ENCODE data around the gene GARNL3. TPM values are rescaled to one million over a fixed set of nuclear protein-coding genes. Genes with fewer than 3 reads are reported as not detected.

Gene GARNL3
- polyA plus RNA-seq, 1 experiment = 2.2 TPM

DNA sequence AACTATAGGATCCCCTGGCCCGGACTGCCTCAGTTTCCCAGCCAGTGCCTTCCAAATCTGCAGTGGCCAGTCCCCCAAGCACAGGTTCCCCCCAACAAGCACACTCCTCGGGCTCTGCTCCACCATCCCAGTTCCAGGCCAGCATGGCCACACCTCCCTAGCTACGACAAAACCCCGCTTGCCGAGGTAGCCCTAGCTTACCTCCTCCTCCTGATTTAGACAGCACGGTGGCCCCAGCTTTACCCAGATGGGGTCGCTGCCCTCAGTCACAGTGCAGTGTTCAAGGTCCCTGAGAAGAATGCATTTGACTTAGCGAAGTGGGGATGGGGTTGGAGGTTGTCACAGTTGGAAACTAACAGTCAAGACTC is 40.8 kb upstream of the GARNL3 start:
- POLR2A ChIA-PET = no interaction called here

DNA sequence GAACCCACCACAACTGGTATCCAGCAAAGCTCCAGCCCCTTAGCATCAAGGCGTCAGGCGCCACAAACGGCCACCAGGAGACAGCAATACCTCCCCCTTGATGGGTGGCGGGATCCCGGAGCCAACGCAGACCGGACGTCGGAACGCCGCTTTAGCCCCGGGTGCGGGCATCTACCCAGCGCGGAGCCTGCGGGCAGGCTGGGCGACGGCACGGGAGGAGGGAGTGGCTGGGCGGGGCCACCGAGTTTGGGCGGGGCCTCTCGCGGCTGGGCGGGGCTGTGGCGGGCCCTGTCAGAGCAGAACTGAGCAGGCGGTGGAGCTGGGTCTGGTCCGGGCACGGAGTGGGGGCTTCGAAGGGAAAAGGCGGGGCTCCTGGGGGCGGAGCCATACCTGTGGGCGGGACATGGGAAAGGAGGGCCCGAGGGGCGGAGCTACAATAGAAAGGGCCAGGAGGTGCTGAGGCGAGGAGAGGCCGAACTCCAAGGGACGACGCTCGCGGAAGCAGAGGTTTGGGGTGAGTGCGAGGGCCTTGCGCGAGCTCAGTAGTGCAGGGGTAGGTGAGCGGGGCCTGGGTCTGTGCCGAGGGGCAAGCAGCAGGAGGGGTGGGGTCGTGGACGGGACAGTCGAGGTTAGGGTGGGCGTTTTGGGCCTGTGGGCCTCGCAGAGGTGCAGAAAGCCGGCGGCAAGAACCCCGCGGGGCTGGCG is 40.2 kb upstream of the GARNL3 start:
- POLR2A ChIA-PET = interaction anchor here (0.6 kb wide), 1 partner anchor 220 kb away, joined by 5 read pairs; no protein-coding TSS in a partner anchor
- no peak for DNase-seq (ENCODE audit: low read depth)
- Histone ChIP-seq H3K4me3 (ENCODE audit: low read depth, low read length) (peak overlapping the region; percentile 58), H3K36me3 (ENCODE audit: control insufficient read depth, insufficient read depth, low read length) (no peaks in the 10 kb centered on the region), H3K27me3 (ENCODE audit: control insufficient read depth, insufficient read depth, low read length) (peaks cover 15% of the 10 kb centered on the region)
- TF ChIP-seq, protein P1, sequence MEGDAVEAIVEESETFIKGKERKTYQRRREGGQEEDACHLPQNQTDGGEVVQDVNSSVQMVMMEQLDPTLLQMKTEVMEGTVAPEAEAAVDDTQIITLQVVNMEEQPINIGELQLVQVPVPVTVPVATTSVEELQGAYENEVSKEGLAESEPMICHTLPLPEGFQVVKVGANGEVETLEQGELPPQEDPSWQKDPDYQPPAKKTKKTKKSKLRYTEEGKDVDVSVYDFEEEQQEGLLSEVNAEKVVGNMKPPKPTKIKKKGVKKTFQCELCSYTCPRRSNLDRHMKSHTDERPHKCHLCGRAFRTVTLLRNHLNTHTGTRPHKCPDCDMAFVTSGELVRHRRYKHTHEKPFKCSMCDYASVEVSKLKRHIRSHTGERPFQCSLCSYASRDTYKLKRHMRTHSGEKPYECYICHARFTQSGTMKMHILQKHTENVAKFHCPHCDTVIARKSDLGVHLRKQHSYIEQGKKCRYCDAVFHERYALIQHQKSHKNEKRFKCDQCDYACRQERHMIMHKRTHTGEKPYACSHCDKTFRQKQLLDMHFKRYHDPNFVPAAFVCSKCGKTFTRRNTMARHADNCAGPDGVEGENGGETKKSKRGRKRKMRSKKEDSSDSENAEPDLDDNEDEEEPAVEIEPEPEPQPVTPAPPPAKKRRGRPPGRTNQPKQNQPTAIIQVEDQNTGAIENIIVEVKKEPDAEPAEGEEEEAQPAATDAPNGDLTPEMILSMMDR (IDR thresholded peaks at IDR 0.05; ENCODE audit: insufficient read depth, low read depth, low read length) = 0 out of 2 replicates have a peak, but pooled peaks have one; percentile 19
- CTCF ChIA-PET = interaction anchor here (0.9 to 2.1 kb wide), 6 partner anchors 10 to 284 kb away, joined by 3 to 10 read pairs (median 4); no protein-coding TSS in a partner anchor

More for the DNA sequence above, 40.8 kb upstream of the GARNL3 start:
- no peak for DNase-seq (ENCODE audit: low read depth)
- TF ChIP-seq, protein P1 (IDR thresholded peaks at IDR 0.05; ENCODE audit: insufficient read depth, low read depth, low read length) = no peak
- Histone ChIP-seq H3K27me3 (ENCODE audit: control insufficient read depth, insufficient read depth, low read length) (peaks cover 16% of the 10 kb centered on the region), H3K36me3 (ENCODE audit: control insufficient read depth, insufficient read depth, low read length) (no peaks in the 10 kb centered on the region), H3K4me3 (ENCODE audit: low read depth, low read length) (peak overlapping the region; percentile 58)
- CTCF ChIA-PET = interaction anchor here (0.9 to 2.1 kb wide), 4 partner anchors 9 to 259 kb away, joined by 3 to 10 read pairs (median 7); no protein-coding TSS in a partner anchor

DNA sequence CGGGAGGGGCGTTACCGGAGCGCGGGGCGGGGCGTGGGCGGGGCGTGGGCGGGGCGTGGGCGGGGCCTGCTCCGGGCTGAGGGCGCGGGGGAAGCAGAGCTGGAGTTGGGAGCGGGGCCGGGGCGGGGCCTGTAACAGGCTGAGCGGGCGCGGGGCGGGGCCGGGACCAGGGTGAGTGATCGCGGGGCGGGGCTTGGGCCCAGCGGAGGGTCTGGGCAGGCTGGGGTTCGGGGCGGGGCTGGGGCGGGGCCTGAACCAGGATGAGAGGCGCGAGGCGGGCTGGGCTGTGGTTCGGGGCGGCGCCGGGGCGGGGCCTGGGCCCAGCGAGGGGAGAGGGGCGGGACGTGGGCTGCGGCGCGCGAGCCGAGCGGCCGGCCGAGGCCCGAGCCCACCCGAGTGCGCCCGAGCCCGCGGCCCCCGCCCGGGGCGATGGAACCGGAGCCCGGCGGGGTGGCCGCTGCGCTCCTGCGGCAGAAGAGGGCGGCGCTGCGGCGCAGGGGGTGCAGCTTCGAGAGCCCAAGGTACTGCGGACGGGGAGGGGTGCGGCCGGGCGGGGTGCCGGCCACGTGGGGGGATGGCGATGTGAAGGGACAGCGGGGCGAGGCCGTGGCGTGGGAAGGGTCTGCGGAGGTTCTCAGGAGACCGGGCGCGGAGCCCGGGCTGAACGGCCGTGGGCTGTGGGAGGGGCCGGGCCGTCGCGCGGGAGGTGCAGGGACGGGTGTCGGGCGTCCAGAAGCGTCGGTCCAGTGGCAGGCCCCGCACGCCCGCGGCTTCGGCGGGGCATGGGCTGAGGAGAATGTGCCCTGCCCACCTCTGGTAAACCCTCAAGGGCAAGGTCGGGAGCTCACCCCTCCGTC is 39.5 kb upstream of the GARNL3 start:
- ChIA-PET POLR2A (interaction anchor here (0.6 kb wide), 1 partner anchor 219 kb away, joined by 5 read pairs; no protein-coding TSS in a partner anchor), CTCF (interaction anchor here (0.9 to 2.7 kb wide), 7 partner anchors 11 to 284 kb away, joined by 3 to 10 read pairs (median 6); no protein-coding TSS in a partner anchor)
- H3K36me3 ChIP-seq (ENCODE audit: control insufficient read depth, insufficient read depth, low read length) = no peaks in the 10 kb centered on the region
- peaks cover 15% of the 10 kb centered on the region for H3K27me3 ChIP-seq (ENCODE audit: control insufficient read depth, insufficient read depth, low read length)
- H3K4me3 ChIP-seq (ENCODE audit: low read depth, low read length) = peak overlapping the region; percentile 69
- TF ChIP-seq, protein P1 (IDR thresholded peaks at IDR 0.05; ENCODE audit: insufficient read depth, low read depth, low read length) = no peak
- DNase-seq (ENCODE audit: low read depth) = no peak

DNA sequence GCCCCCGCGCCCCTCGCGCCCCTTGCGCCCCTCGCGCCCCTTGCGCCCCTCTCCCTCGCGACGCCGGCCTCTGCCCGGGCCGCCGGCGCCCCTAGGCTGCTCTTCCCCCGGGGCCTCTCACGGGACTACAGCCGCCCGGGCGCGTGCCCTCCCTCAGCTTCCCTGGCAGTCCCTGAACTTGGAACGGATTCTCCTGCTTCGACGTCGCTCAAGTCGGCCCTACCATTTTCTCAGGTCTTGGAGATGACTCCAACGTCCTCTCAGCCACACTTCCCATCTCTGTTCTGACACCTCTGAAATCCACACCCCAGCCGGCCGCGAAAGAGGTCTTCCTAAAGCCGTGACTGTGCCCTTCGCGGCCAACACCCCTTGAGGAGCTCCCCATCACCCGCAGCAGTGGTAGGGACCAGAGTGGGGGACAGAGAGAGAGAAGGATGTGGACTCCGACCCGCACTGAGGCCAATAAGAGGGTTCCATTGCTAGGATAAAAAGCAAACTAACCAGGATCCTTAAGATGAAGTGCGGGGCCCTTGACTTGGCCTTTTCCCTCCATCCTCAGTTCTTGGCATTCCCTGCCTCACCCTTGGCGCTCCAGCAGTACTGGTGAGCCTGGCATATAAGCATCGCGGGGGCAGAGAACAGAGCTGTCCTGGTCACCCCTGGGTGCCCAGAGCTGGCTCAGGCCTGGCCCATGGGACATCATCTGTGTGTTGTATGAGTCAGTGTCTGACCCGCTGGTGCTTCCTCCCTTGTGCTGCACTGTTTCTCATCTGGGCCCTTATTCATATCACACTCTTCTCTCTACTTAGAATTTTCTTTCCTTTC is 38.6 kb upstream of the GARNL3 start:
- CTCF ChIA-PET = interaction anchor here (0.7 to 2.7 kb wide), 4 partner anchors 12 to 285 kb away, joined by 3 to 9 read pairs (median 4); no protein-coding TSS in a partner anchor
- H3K36me3 ChIP-seq (ENCODE audit: control insufficient read depth, insufficient read depth, low read length) = no peaks in the 10 kb centered on the region
- DNase-seq (ENCODE audit: low read depth) = no peak
- TF ChIP-seq, protein P1 (IDR thresholded peaks at IDR 0.05; ENCODE audit: insufficient read depth, low read depth, low read length) = no peak
- H3K4me3 ChIP-seq (ENCODE audit: low read depth, low read length) = peak overlapping the region; percentile 69
- POLR2A ChIA-PET = no interaction called here
- peaks cover 15% of the 10 kb centered on the region for H3K27me3 ChIP-seq (ENCODE audit: control insufficient read depth, insufficient read depth, low read length)

All from BJ (cell line).